ENCODE measurements around the gene LPP.
"Not testable (repeated sequence)": the region's sequence is repeated elsewhere in the genome, so short reads cannot be mapped to it uniquely, and the experiment has no call there.

Gene LPP

DNA sequence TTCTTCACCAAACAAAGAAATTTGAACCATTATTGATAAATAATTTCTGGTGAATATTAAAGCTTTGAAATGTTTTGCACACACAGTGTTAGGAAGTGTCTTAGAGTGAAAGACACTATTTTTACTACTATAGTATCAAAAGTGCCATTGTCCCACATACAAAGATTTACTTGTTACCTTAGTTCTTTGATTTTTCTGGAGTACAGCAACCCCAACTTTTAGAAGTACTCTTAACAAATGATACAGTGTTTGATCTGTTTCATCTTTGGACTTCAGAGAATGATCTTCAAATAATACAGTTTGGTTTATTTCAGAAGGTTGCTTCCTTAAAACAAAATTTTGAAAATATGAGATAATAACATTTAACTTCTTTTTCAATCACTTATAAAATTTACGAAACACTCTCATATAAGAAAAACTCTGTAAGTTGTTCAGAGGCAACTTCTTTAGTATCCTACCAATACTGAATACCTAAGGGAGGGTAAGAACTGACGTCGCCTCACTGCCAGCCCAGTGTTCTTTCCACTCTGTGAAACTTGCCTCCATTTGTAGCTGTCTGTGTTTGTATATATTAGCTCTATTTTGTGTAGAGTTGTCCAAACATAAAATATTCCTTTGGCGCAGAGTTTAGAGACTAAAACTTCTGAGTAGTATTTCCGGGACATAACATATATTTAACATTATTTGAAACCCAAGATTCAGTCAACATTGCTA is 464.2 kb downstream of the LPP start:
- DNase-seq, result no peak

DNA sequence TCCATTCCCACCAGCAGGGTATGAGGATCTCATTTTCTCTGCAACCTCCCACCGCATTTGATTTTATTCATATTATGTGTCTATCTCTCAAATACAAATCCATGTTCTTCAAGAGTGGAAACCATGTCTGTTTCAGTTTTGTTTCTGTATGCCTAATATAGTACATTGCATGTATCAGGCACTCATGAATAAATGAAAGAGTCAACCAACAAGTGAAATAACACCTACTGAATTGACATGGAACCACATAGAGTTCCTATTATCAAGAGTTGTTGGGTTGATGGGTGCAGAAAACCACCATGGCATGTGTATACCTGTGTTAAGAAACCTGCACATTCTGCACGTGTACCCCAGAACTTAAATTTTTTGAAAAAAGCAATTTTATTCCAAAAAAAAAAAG is 466.8 kb downstream of the LPP start:
- DNase-seq, result no peak

DNA sequence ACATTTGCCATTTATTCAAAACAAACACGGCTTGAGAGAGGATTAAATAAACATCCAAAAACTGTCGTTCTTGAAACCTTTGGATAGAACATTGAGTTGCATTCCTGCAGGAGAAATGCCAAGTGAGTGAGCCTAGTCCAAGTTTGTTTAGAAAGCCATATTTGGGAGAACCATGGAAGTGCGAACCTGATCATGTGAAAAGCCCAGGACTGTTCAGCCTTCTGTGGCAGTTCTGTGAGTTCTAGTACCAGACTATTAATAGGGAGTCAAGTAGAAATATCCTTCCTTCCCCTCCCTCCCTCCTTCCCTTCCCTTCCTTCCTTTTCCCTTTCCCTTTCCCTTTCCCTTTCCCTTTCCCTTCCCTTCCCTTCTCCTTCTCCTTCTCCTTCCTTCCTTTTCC is 470.4 kb downstream of the LPP start:
- DNase-seq, result peak in 6 of 56 donors; percentile 1 to 37 (median 16)

DNA sequence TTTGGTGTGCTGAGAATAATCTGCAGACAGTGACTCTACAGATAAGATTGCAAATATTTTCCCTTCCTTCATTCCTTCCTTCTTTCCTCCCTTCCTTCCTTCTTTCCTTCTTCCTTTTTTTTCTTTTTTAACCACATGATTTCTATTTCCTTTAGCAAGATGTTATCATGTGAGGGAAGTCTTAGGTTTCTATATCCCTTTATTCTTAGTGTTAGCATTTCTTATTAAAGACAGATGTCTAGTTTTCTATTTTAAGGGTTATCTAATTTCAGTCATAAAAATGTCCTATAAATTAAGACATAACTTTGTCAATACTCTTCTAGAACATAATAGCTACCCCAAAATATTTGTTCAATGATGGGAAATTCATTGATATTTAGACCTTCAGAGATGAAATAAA is 470.9 kb downstream of the LPP start:
- DNase-seq, result no peak

DNA sequence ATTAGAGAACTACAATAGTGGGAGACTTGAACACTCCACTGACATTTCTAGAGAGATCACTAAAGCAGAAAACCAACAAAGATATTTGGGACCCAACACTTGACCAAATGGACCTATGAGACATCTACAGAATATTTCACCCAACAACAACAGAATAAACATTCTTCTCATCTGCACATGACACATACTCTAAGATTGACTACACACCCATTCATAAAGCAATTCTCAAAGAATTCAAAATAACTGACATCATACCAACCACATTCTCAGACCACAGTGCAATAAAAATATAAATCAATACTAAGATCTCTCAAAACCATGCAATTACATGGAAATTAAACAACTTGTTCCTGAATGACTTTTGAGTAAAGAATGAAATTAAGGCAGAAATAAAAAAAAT is 473.7 kb downstream of the LPP start:
- no peak for DNase-seq

DNA sequence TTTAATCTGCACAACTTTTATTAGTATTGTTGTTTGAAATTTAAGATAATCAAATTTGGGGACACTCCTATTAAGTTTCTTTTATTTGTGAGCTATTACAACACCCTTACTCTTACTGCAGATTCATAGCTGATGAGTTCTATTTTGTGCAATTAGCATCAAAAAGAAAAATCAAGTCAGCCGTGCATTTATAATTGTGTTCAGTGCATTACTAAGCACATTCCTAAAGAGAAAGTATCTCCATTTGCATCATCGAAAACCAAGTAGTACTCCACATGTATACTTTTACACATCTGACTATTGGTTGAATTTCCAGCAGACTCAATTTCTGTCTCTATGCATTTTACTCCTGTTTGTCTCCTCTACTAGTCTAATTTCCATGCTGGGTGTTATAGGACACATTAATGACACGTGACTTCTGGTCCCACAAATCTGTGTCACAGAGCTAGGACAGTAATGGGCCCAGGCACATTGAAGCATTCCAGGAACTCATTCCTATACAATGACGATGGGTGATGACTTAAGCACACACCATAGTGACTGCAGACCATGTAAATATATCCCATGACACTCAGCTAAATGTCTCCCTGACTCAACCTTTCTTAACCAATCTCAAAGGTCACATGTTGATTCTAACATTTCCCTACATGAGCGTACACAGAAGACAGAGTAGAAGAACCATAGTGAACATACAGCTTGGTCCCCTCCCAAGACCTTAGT is 477.5 kb downstream of the LPP start:
- DNase-seq, result no peak

DNA sequence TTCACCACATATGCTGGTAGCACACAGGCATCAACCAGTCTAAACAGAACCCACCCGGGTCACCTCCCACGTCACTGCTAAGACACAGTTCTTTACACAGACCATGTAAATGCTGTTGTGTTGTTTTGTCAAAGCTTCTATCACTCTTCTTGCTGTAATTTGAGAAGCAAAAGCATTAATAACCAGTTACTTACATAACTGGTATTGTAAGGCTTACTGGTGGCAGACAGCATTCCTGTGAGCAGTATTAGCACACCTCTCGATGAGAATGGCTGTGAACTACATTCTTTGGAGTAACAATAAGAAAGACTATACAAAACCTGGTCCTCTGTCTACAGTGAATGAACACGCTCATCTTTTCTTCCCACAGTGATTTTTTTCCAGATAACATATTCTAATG is 479.2 kb downstream of the LPP start:
- DNase-seq, result no peak

DNA sequence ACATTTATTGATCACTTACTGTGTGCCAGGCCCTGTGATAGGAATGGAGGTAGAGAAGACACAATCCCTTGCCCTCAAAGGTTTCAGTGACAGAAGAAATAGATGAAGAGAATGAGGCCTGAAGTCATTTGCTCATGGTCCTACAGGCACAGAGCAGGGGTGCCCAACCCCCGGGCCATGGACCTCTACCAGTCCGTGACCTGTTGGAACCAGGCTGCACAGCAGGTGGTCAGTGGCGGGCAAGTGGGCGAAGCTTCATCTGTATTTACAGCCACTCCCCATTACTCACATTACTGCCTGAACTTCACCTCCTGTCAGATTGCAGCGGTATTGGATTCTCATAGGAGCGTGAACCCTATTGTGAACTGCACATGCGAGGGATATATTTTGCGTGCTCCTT is 480.3 kb downstream of the LPP start:
- DNase-seq, result no peak

DNA sequence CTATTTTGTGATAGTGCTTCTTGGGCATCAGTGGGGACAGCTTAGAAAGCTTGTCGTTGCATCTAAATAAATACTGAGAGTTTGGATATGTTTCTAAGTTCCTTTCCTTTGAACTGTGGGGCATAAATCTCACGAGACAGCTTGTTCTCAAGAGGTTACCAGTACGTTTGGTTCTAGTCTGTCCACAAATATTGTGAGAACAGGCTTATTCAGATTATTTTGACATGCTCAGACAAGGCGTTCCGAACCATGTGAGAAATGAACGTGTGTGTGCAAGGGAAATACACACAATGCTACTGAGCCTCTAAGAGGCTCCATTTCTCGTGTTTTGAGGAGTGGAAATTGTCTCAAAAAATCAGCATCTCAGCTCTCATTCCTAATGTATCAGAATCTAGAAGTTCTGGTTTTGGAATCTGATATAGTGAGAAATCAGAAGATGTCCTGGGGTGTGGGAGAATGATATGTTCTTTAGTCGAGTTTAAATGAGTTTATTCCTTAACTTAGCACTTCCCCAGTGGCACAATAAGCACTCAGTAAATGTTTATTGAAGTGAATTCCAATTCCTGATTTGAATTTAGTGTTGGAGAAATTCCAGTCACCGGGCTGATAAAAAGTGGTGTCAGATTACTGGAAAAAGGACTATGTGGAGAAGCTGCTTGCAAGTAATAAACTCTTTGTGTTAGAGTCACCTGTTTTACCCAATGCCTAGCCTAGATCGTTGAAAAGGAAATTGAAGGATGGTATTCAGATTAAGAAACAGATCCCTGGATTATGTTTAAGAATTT is 481.5 kb downstream of the LPP start:
- DNase-seq, result no peak

DNA sequence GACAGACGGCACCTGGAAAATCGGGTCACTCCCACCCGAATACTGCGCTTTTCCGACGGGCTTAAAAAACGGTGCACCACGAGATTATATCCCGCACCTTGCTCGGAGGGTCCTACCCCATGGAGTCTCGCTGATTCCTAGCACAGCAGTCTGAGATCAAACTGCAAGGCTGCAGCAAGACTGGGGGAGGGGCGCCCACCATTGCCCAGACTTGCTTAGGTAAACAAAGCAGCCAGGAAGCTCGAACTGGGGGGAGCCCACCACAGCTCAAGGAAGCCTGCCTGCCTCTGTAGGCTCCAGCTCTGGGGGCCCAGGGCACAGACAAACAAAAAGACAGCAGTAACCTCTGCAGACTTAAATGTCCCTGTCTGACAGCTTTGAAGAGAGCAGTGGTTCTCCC is 482.3 kb downstream of the LPP start:
- not testable (repeated sequence) for DNase-seq

DNA sequence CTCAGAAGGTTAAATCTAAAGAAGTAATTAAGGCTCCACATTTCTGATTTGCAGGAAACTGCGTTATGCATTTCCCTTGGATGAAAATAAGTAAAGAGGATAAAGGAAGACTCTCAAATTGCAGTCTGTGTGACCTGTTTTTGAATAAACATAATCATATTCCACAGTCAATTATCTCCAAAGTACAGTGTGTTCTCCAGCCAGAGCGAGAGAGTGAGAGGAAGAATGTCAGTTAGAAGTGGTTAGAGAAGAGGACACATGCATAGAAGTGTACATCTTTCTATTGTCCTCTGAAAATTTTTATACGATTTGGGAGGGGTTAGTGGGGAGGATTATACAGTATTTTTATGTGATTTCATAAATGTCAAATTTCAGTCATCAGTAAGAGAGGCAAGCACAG is 487.1 kb downstream of the LPP start:
- no peak for DNase-seq

DNA sequence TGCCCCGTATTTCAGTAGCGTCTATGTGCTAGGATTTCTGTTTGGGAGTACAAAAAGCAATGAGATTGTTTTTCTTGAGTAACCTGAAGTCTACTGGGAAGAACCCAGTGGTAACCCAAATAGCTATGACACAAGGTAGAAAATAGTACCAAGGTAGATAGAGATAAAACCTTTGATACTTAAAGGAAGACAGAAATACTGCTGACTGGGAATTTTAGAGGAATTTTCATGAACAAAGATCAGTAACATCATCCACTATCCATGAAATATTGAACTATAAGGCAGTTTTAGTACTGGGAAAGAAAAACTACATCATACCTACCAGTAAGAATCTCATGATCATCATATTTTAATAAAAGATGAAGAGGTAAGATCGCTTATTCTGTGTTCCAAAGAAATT is 489.8 kb downstream of the LPP start:
- no peak for DNase-seq

DNA sequence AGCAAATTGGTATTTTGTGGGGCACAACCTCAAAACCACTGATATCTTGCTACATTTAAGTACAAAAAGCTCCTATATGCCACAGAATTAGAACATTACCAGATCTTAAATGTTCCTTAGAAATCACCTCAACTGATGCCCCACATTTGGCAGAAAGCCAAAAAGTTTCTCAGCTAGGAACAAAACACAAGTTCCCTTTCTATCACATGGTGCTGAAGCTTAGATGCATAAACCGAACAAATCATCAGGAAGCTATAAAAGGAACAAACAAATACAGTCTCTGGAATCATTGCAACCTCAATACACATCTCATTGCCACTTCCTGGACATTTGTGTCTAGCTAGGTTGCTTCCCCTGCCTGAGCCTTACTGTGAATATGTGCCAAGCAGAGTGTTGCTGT is 492.6 kb downstream of the LPP start:
- DNase-seq, result peak in 5 of 56 donors; percentile 1 to 31 (median 6)

DNA sequence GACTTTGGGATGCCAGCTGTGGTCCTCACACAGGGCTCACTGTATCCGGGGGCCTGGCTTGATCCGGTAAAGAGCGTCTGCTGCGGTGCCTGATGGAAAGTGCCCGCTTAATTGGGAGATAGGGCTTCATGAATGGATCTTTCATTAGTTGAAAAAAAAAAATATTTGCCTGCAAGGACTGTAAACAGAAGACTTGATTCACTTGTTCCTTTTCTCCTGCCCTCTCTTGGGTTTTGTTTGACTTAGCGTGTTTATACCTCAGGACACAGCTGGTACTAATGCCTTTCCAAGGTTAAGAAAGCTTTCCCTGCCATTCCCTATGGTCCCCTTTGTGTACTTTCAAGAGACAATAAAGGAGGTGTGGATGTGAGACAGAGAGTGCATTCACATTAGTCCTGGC is 493.3 kb downstream of the LPP start:
- no peak for DNase-seq

DNA sequence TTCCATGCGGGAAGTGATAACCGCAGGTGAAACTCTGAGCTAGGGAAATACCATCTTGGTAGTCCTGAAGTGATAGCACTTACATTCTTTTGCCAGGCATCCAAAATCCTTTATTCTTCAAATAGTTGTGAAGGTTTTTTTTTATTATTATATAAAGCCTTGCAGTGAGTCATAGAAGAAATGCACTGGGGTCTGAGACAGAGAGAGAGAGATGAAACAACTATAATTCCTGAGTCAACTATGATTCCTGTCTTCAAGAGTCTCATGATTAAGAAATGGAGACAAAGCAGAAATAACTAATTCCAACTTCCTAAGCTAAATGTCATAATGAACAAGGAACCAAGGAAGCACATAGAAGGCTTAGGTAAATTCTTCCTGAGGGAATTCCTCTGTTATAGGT is 495.6 kb downstream of the LPP start:
- no peak for DNase-seq

DNA sequence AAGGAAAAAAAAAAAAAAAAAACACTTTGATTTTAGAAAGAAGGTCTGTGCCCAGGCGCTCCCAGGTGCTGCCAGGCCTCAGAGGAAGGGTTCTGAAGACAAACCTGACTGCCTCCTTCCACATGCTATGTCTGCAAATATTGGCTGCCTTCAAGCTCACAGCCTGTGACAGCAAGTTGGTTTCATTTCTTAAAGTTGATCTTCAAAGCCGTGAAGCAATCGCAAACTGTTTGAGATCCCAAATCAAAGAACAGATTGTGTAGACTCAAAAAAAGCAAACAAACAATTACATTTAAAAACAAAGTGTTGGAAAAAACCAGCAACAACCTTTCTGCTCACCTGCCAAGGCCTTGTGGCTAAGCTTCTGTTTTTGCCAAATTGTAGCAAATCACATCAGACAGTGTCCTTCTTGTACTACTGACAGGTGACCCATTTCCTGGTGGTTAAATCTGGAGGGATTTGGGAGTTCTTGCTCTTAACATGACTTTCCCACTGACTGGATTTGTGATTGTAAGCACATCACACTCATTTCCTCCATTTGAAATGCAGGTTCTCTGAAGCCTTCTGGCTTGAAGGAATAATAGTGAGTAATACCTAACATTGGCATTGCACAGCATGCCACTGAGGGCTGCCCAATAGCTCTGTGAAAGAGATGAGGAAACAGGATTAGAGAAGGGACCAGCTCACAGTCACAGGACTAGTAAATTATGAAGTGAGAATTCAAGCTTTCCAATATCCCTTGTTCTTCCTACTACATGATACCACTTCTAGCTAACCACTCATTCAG is 502.4 kb downstream of the LPP start:
- DNase-seq, result no peak

DNA sequence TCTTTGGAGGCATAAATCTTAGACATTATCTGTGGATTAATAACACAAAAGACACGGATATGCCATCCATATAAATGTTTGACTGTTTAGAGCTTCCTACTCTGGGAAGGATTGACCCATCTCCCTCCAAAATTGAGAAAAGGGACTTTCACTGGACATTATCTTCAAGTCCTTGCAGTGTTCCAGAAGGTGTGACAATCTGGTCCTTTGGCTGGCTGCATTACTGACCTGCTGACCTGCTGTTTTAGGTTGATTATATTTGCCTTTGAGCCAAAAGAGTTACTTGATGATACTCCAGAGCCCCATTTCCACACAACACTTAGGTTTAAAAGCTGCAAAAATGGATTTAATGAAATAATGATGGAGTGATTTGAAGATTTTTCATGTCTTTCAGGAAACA is 504.6 kb downstream of the LPP start:
- no peak for DNase-seq

DNA sequence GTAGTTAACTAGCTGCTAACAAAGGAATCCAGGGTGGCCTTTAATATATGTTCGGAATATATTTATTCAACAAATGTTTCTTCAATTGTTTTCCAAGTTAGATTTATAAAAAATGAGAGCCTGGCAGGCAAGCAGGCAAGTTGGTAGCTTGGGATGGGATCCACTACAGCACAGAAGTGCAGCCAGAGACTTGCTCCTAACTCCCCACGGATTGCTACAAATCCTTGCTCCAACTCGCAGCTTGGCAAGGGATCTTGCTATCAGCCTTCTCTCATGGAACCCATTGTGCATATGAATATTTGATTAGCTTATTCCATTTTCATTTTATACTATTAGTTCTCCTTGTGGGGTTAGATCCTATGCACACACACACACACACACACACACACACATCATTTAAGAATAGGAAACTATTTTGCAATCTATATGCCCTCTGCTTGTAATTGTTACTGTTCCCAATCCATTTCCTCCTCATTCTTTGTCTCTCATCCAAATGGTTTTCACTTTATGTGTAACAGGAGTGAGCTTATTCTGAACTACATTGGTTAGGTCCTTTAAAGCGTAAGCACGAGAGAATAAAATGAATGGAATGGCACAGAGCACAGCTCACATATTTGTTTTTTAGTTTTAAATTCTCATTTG is 505.6 kb downstream of the LPP start:
- DNase-seq, result no peak

DNA sequence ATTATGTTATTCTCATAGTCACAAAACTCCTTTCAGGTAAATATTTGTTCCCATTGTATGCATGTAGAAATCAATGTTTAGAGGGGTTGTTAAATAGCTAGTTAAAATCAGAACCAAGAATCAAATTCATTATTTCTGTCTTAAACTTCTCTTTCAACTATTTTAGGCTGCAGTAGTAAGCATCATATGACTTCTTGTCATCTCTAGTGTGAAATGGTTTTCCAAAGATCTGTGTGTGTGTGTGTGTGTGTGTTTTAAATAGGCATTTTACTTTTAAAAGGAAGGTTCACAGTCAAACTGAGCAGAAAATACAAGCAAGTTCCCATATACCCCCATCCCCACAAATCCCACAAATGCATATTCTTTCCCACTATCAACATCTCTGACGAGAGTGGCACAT is 506.5 kb downstream of the LPP start:
- no peak for DNase-seq

DNA sequence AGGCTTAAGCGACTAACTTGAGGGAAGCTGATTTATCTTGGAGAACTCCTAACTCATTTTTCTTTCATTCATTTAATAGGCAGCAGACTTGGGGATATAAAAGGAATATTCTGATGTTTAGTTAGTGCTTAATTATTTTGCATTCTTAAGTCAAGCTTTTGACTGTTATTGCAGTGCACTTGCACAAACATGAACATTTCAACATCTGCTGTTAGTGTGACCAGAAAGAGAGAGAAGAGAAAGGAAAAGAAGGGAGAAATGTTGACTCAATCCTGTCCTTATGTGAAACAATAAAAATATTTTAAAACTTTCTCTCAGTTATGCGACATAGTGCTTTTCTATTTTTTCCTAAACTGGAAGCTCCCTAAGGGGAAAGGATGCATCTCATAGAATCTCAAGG is 507.8 kb downstream of the LPP start:
- DNase-seq, result no peak

DNA sequence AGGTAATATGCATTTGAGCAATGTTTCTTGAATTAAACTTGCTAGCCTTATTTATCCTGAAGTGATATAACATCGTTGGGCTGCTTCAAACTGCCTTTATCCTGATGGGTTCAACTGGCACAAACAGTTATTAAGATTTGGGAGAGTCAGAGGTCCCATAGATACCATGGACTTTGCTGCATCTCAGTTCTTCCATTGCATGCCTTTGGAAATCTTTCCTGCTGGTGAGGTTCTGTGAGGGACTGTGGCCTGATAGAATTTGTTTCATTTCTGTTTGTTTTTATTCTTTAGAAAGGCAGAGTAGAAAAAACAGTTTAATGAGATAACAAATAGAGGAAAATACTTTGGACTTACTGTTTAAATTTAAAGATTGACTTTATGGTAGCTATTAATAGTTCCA is 508.3 kb downstream of the LPP start:
- DNase-seq, result no peak

Data from amygdala (tissue), 56 donors.